Esophagus muscularis mucosa (tissue), 3 donors: ENCODE data around the gene KCNQ1.

Experiments used
- EP300 ChIP-seq: sonication (generic); formaldehyde crosslinking; IDR thresholded peaks from one replicate; pipeline ENCODE4 v1.6.1; 2017; ENCODE audit warnings: antibody characterized with exemption
- TF ChIP-seq, protein P1 (sequence below), 3 experiments: fragments of 200-600 bp in 2 of 3; fragments of 450-650 bp in 1 of 3; sonication (generic) in 2 of 3; IDR thresholded peaks; one replicate each; pipeline ENCODE4 v1.5.1; 2017 to 2019; ENCODE audit warnings: antibody characterized with exemption in 3 of 3, mild to moderate bottlenecking in 2 of 3, moderate library complexity in 1 of 3

DNA sequence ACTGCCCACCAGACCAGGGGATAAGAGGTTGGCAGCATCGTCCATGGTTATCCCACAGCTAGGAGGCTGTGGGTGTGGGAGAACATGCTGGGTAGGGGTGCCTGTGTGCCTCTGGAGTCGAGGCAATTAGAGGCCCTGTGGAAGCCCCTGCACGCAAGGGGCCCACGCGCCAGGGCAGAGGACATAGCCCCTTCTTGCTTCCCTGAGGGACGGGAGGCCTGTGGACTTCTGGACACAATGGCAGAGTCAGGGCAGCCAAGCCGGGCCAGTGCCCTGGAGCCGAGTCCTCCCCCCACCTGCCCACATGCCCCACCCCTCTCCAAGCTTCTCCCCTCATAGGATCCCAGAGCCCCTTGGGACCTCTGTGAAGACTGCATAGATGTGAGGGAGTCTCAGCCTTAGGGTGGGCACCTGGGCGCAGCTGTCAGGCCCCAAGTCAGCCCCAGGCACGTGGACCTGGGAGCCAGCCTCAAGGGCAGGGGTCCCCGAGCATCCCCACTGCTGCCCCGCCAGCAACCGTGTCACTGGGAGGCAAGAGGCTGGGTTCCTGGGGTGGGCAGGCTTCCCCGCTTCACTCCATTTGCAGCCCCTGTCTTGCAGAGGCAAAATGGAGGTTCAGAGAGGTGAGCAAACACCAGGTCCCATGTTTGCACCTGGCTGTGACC, 388.4 kb downstream of the KCNQ1 start:
- TF ChIP-seq, protein P1, sequence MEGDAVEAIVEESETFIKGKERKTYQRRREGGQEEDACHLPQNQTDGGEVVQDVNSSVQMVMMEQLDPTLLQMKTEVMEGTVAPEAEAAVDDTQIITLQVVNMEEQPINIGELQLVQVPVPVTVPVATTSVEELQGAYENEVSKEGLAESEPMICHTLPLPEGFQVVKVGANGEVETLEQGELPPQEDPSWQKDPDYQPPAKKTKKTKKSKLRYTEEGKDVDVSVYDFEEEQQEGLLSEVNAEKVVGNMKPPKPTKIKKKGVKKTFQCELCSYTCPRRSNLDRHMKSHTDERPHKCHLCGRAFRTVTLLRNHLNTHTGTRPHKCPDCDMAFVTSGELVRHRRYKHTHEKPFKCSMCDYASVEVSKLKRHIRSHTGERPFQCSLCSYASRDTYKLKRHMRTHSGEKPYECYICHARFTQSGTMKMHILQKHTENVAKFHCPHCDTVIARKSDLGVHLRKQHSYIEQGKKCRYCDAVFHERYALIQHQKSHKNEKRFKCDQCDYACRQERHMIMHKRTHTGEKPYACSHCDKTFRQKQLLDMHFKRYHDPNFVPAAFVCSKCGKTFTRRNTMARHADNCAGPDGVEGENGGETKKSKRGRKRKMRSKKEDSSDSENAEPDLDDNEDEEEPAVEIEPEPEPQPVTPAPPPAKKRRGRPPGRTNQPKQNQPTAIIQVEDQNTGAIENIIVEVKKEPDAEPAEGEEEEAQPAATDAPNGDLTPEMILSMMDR (IDR thresholded peaks at IDR 0.05) = no peak
- TF ChIP-seq EP300 = no peak
